Fibroblast of pulmonary artery (primary cell): ENCODE data around the gene PAPPA.

ENCODE experiments used
- DNase-seq: peaks from one replicate; pipeline ENCODE4 v3.0.0-alpha.2; 2010; ENCODE audit warnings: low read depth
- H3K4me3 ChIP-seq: replicated peaks from 2 replicates; pipeline ENCODE4 v1.5.1; 2011; ENCODE audit warnings: low read depth, mild to moderate bottlenecking, control low read depth, low read length, moderate library complexity
- CTCF ChIP-seq: IDR thresholded peaks from 2 replicates; pipeline ENCODE4 v1.5.1; 2011; ENCODE audit warnings: mild to moderate bottlenecking, control low read depth, low read length, inconsistent platforms; ENCODE audit errors: missing control alignments

The PAPPA gene

DNA sequence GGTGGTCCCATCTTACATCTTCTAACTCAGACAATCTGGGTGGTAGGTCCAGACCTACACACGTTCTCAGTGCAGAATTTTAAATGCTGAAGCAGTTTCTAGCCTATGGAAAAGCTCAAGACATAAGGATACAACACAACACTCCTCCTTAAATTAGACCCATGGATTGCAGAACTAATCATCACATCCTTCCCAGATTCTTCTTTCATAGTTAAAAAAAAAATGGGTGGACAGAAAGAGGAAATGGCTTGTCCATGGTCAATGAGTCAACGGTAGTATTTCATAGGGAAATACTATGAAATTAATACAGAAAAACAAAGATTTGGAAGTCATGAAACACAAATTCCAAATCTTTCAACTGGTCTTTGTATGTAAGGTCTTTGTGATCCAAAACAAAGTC is 106.9 kb downstream of the PAPPA start:
- TF ChIP-seq CTCF, result no peak
- no peak overlapping the region for H3K4me3 ChIP-seq
- no peak for DNase-seq

GRCh38 chr9:116262448-116262847 is 108.9 kb downstream of the PAPPA start:
- no peak overlapping the region for H3K4me3 ChIP-seq
- no peak for DNase-seq
- TF ChIP-seq CTCF, result no peak

GRCh38 chr9:116264361-116264760 is 110.8 kb downstream of the PAPPA start:
- H3K4me3 ChIP-seq, result no peak overlapping the region
- DNase-seq, result no peak
- no peak for TF ChIP-seq CTCF

DNA sequence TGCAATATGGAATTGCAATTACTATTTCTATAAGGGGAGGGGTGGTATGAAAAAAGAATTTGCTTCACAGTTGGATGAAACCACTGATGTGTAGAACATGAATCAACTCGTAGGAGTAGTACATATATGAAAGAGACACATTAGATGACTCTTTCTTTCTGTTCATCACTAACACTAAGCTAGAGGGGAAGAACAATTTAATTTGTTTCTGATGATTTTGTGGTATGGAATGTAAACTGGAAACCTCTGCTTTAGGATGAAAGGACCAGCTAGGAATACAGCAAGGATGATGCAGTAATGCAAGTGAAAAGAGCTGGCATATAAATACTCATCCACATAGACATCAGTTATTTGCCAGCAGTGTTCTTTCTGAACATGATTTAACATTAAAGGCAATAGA is 113.4 kb downstream of the PAPPA start:
- TF ChIP-seq CTCF, result no peak
- H3K4me3 ChIP-seq, result no peak overlapping the region
- DNase-seq, result no peak

GRCh38 chr9:116269250-116269649 is 115.7 kb downstream of the PAPPA start:
- no peak overlapping the region for H3K4me3 ChIP-seq
- peak; percentile 52 for DNase-seq
- no peak for TF ChIP-seq CTCF

DNA sequence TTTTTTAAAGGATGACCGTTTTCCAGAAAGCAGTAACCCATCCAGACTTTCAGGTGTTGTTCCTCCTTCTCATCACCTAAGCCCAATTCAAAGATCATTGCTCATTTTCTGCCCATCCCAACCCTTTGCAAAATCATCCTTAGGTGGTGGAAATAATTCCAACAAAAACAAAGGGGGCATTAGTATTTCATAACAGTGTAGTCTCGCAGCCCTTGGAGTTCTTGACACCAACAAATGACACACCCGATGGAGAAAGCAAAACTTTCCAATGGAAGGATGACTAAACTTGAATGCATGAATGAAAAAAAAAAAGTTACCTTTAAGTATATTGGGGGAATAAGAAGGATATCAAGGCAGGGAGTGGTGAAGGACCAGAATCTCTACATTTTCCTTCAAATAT is 117.0 kb downstream of the PAPPA start:
- no peak overlapping the region for H3K4me3 ChIP-seq
- DNase-seq, result no peak
- TF ChIP-seq CTCF, result no peak

- DNase-seq, result no peak
- TF ChIP-seq CTCF, result no peak
- no peak overlapping the region for H3K4me3 ChIP-seq
Observed at GRCh38 chr9:116271340-116271739, 117.7 kb downstream of the PAPPA start.
